GM19463 (cell line): ENCODE data around the gene MACROD2.
"Not testable (repeated sequence)": the region's sequence is repeated elsewhere in the genome, so short reads cannot be mapped to it uniquely, and the experiment has no call there.

Experiments used
- ATAC-seq: cut with Tn5 transposase; IDR thresholded peaks from one replicate; pipeline ENCODE4 v1.9.1; 2021; ENCODE audit warnings: mild to moderate bottlenecking, moderate library complexity; ENCODE audit not compliant: unreplicated experiment

MACROD2 gene

GRCh38 chr20:15795305-15796019, 1800.1 kb downstream of the MACROD2 start:
- ATAC-seq = no peak

- no peak for ATAC-seq
Measured at GRCh38 chr20:15799871-15800270, 1804.6 kb downstream of the MACROD2 start.

- ATAC-seq = no peak
Measured at GRCh38 chr20:15802020-15802419, 1806.7 kb downstream of the MACROD2 start.

GRCh38 chr20:15805154-15805553, 1809.8 kb downstream of the MACROD2 start:
- no peak for ATAC-seq

DNA sequence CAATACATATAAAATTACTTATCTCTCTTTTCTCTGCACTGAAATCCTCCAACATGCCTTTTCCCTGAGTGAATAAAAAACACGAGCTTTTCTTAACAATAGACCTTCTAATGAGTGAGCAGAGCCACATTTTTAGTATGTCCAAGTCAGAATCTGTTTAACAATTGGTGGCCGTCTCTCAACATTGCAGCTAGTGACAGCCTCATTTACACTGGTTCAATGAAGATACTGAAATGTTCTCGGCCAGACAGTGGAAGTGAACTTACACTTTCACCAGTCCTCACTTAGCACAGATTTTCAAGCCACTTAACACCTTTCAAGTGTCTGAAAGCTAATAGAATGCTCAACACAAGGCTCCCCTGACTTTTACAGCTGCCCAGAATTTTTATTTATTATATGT, 1810.8 kb downstream of the MACROD2 start:
- no peak for ATAC-seq

GRCh38 chr20:15807271-15807670, 1812.0 kb downstream of the MACROD2 start:
- no peak for ATAC-seq

DNA sequence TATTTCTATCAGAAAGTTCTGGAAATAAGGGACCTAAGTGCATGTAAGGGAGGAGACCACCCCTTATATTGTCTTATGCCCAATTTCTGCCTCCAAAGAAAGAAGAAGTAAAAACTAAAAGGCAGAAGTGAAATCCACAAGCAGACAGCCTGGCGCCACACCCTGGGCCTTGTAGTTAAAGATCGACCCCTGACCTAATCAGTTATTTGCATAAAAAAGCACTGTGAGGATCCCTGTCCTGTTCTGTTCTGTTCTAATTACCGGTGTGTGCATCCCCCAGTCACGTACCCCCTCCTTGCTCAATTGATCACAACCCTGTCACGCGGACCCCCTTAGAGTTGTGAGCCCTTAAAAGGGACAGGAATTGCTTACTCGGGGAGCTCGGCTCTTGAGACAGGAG, 1812.5 kb downstream of the MACROD2 start:
- not testable (repeated sequence) for ATAC-seq

GRCh38 chr20:15811951-15812350, 1816.6 kb downstream of the MACROD2 start:
- ATAC-seq = no peak

DNA sequence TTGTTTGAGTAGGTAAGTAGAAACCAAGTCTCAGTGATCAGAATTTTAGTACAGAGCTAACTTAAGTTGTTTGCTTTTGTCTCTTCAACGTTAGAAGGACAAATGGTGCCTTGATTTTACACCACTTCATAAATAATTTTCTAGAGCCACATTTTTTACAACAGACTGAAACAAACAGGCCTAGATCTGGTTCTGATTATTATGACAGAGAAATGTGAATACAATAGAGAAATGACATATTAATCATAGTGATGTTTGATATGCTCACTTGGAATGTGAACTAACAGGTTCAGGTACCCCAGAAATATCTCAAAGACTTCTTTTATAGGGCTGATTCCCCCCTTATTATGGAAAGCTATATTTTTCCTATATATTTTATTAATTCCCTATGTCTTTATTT, 1817.4 kb downstream of the MACROD2 start:
- no peak for ATAC-seq

- ATAC-seq = no peak
Measured at GRCh38 chr20:15814360-15814759, 1819.0 kb downstream of the MACROD2 start.

- ATAC-seq = no peak
Measured at GRCh38 chr20:15814911-15815310, 1819.6 kb downstream of the MACROD2 start.

DNA sequence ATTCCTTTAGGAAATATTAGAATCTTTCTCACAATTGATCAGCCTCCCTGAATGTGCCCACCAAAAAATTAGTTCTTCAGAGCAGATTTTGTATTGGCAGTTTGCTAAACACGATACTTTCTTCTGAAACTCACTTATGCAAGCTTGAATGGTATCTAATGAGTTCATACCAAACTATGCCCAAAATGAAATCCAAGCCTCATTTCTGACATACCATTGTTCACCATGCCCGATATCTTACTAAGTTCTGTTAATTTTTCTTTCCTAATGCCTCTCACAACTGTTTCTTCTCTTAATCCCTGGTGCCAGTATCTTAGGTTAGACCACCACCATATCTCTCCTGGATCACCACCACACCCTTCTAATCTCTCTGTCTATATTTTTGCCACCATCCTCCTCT, 1822.0 kb downstream of the MACROD2 start:
- no peak for ATAC-seq

DNA sequence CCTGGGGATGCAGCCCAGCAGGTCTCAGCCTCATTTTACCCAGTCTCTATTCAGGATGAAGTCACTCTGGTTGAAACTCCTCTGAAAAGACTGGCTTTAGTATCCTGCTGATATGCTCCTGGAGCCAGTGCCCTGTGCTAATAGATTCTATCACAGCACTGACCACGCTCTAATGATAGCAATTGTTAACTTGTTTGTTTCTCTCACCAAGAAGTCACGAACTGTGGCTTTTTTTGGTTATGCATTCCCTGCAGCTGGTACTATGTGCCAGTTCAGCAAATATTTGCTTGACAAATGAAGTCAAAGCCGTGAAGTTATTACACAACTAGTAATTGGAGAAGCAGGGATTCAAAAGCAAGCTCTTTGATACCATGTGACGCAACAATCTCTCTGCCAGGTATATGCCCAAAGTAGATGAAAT, 1823.3 kb downstream of the MACROD2 start:
- ATAC-seq = no peak

DNA sequence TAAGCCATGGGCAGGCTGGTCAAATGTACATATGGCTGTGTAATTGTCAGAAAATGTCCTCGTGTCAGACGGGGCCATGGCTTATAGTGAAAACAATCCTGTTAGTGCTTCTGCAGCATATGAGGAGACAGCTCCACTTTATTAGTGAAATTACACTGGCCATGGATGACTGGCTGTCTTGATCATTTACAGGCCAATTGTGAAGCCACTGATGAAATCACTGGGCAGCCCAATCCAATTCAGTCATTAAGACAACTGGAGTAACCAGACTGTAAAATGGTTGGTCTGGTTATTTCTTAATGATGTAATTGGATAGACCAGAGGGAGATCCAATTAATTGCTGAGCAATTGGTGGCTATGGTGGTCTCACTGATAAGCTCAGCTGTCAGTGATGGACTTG, 1828.4 kb downstream of the MACROD2 start:
- ATAC-seq = no peak

GRCh38 chr20:15827628-15828027, 1832.3 kb downstream of the MACROD2 start:
- no peak for ATAC-seq

DNA sequence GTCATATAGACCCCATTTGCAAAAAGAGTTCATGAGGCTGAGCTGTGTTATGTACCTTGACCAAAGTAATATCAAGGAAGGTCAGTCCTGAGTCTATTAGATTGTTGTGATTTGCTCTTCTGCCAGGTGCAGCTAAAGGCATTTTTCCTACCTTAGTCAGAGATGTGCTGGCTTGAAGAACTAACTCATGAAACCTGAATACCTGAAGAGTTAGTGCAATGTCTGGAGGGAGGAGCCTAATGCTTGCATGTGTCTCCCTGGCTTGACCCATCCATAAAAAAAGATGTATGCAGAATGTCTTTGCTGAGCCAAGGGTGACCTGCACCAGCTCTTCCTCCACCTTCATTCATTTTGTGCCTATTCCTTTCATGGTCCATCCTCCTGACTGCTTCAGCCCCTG, 1835.9 kb downstream of the MACROD2 start:
- ATAC-seq = no peak

- no peak for ATAC-seq
Measured at GRCh38 chr20:15832512-15832911, 1837.2 kb downstream of the MACROD2 start.

DNA sequence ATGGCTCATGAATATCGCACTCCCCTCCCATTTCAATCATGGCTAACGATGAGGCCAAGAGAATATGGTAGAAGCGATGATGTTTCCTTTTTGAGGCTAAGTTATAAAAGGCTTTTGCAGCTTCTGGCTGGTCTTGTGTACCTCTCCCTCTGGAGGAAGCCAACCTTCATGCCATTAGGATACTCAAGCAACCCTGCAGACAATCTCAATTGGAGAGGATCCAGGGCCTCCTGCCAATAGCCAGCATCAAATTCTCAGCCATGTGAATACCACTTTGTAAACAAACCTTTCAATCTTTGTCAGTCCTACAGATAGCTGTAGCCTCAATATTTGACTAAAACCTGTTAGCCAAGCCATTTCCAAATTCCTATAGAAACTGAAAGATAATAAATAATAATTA, 1839.5 kb downstream of the MACROD2 start:
- no peak for ATAC-seq

DNA sequence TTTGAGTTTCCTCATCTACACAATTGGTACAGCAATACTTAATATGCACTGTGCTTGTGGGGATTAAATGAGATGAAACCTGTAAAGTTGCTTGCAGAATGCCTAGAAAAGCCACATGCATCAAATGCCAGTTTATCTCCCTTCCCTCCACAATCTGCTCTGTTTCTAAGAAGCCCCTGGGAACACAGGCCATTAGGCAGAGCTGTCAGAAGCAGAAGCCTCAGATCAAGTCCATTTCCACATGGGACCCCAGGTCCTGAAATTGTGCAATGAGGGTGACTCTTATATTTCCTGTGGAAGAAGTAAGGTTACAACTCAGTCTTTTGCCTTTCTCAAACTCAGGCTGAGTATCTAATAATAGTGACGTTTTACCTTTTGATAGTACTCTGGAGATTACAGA, 1840.5 kb downstream of the MACROD2 start:
- ATAC-seq = no peak

- no peak for ATAC-seq
Measured at GRCh38 chr20:15836634-15837033, 1841.3 kb downstream of the MACROD2 start.

- ATAC-seq = no peak
Measured at GRCh38 chr20:15837563-15837962, 1842.2 kb downstream of the MACROD2 start.

DNA sequence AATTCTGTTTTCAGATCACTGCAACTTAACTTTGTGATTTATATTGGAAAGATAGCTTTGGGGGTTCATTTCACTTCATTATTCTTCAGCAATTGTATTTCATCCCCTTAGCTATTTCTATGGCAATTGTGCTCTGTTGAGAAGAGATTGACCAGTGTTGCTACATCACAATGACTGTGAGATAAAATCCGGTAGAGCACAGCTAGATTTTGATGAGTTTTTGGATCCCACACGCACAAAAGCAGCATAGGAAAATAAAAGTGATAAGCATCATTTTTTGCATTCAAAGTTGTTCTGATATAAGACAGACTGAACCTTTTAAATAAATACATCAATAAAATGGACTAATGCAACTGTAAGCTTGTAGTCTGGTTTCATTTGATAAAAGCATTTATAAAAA, 1843.2 kb downstream of the MACROD2 start:
- no peak for ATAC-seq

GRCh38 chr20:15840636-15841301, 1845.5 kb downstream of the MACROD2 start:
- ATAC-seq = no peak
